Measurements from ENCODE around the gene GARIN1A. TPM values are rescaled to one million over a fixed set of nuclear protein-coding genes. Genes with fewer than 3 reads are reported as not detected.
A peak's percentile ranks its signal among the peaks of the same experiment; 100 is the strongest.
"Not testable (repeated sequence)": the region's sequence is repeated elsewhere in the genome, so short reads cannot be mapped to it uniquely, and the experiment has no call there.

Gene GARIN1A
- total RNA-seq, 8 experiments from 2014 or later: 0.50 to 3.6 (median 1.1) TPM

- in situ Hi-C loops (cut with MboI; ENCODE audit: low pct_unique_long_range_greater_than_20kb in 2 of 9, low sequenced_read_pairs in 9 of 9, unreplicated experiment in 9 of 9); H3K27ac ChIP-seq; H3K4me3 ChIP-seq; ATAC-seq (replicated peaks in 6 of 8); H3K4me1 ChIP-seq (replicated peaks in 1 of 2): not testable (repeated sequence)
- no CpG with 5 or more reads among the region's 59 CpGs for WGBS, 10 experiments
Observed at GRCh38 chr7:128689161-128689935, 17.3 kb downstream of the GARIN1A start.

- Histone ChIP-seq H3K27ac (no peak overlapping the region), H3K4me1 (replicated peaks in 1 of 2) (no peaks in the 10 kb centered on the region), H3K4me3 (no peak overlapping the region)
- in situ Hi-C loops (cut with MboI; ENCODE audit: low pct_unique_long_range_greater_than_20kb in 2 of 9, low sequenced_read_pairs in 9 of 9, unreplicated experiment in 9 of 9): no loop called here
- ATAC-seq (replicated peaks in 6 of 8): no peak
- 57 to 100% (median 83%) methylated on average over 1 of the region's 1 CpG; no CpG with 5 or more reads in 5 of the 10 experiments for WGBS, 10 experiments
Observed at GRCh38 chr7:128691227-128691626, 19.1 kb downstream of the GARIN1A start.

GRCh38 chr7:128692623-128693270, 20.7 kb downstream of the GARIN1A start:
- Histone ChIP-seq H3K4me3 (no peak overlapping the region), H3K27ac (no peak overlapping the region), H3K4me1 (replicated peaks in 1 of 2) (no peaks in the 10 kb centered on the region)
- ATAC-seq (replicated peaks in 6 of 8): no peak
- WGBS, 10 experiments: 62 to 95% (median 76%) methylated on average over 1 to 7 of the region's 7 CpGs; no CpG with 5 or more reads in 1 of the 10 experiments
- in situ Hi-C loops (cut with MboI; ENCODE audit: low pct_unique_long_range_greater_than_20kb in 2 of 9, low sequenced_read_pairs in 9 of 9, unreplicated experiment in 9 of 9): no loop called here

- in situ Hi-C loops (cut with MboI; ENCODE audit: low pct_unique_long_range_greater_than_20kb in 2 of 9, low sequenced_read_pairs in 9 of 9, unreplicated experiment in 9 of 9): no loop called here
- no peak overlapping the region for H3K4me3 ChIP-seq
- ATAC-seq (replicated peaks in 6 of 8): no peak
- no peaks in the 10 kb centered on the region for H3K4me1 ChIP-seq (replicated peaks in 1 of 2)
- no peak overlapping the region for H3K27ac ChIP-seq
- WGBS, 10 experiments: 59 to 100% (median 86%) methylated on average over 1 to 10 of the region's 19 CpGs; no CpG with 5 or more reads in 1 of the 10 experiments
Observed at GRCh38 chr7:128693373-128694015, 21.4 kb downstream of the GARIN1A start.

GRCh38 chr7:128694738-128695137, 22.6 kb downstream of the GARIN1A start:
- ATAC-seq (replicated peaks in 6 of 8): no peak
- WGBS, 10 experiments: 0 to 80% (median 33%) methylated on average over 1 to 2 of the region's 2 CpGs; no CpG with 5 or more reads in 3 of the 10 experiments
- in situ Hi-C loops (cut with MboI; ENCODE audit: low pct_unique_long_range_greater_than_20kb in 2 of 9, low sequenced_read_pairs in 9 of 9, unreplicated experiment in 9 of 9): no loop called here
- Histone ChIP-seq H3K27ac (no peak overlapping the region), H3K4me1 (replicated peaks in 1 of 2) (no peaks in the 10 kb centered on the region), H3K4me3 (no peak overlapping the region)

GRCh38 chr7:128697302-128697905, 25.3 kb downstream of the GARIN1A start:
- WGBS, 10 experiments: 3 to 30% (median 19%) methylated on average over 1 to 13 of the region's 37 CpGs; no CpG with 5 or more reads in 2 of the 10 experiments
- H3K4me1 ChIP-seq (replicated peaks in 1 of 2): no peaks in the 10 kb centered on the region
- ATAC-seq (replicated peaks in 6 of 8): peak; percentile 39 to 91 (median 74)
- peak overlapping the region in 3 of 5 donors; percentile 2 to 29 (median 27) for H3K4me3 ChIP-seq
- no peak overlapping the region for H3K27ac ChIP-seq
- in situ Hi-C loops (cut with MboI; ENCODE audit: low pct_unique_long_range_greater_than_20kb in 2 of 9, low sequenced_read_pairs in 9 of 9, unreplicated experiment in 9 of 9): no loop called here

DNA sequence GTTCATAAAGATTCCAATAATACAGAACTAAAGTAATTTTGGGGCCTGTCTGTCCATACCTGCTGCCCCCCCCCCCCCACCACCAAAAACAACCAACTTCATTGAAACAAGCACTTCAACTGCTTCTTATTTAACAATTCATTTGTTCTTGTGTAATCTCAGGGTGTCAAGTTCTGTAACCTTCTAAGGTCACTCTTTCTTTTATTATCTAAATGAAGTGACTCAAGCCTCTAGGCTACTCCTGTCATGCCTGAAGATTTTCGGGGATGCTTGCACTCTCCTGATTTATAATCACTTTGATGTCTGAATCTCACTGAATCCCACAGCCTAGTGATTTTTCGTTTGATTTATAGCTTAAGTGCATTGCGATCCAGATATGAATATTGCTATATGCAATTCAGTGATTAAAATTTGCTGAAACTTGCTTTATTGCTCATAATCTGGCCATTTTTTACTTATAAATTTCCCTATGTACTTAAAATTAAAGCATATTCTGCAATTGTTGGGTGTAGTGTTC, 27.2 kb downstream of the GARIN1A start:
- WGBS, 10 experiments: 4 to 48% (median 24%) methylated on average over 1 to 3 of the region's 3 CpGs; no CpG with 5 or more reads in 1 of the 10 experiments
- Histone ChIP-seq H3K27ac (no peak overlapping the region), H3K4me3 (no peak overlapping the region), H3K4me1 (replicated peaks in 1 of 2) (no peaks in the 10 kb centered on the region)
- ATAC-seq (replicated peaks in 6 of 8): peak in 2 of 8 experiments; percentile 13 to 16
- in situ Hi-C loops (cut with MboI; ENCODE audit: low pct_unique_long_range_greater_than_20kb in 2 of 9, low sequenced_read_pairs in 9 of 9, unreplicated experiment in 9 of 9): no loop called here

DNA sequence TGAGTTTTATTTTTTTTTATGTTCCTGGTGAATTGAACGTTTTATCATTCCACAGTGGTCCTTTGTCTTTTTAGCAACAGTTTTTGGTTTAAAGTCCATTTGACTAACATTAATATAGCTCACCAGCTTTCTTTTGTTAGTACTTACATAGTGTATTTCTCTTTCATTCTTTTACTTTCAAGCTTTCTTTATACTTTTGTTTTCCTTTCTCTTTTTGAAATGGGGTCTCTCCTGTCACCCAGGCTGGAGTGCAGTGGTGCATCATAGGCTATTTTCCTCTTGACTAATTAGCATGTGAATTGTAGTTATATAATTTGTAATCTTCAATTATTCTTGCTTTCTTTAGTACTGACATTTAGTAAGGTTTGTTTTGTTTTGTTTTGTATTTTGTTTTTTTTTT, 27.8 kb downstream of the GARIN1A start:
- Histone ChIP-seq H3K4me1 (replicated peaks in 1 of 2) (no peaks in the 10 kb centered on the region), H3K4me3 (no peak overlapping the region), H3K27ac (no peak overlapping the region)
- in situ Hi-C loops (cut with MboI; ENCODE audit: low pct_unique_long_range_greater_than_20kb in 2 of 9, low sequenced_read_pairs in 9 of 9, unreplicated experiment in 9 of 9): no loop called here
- ATAC-seq (replicated peaks in 6 of 8): no peak
- 4 to 67% (median 50%) methylated on average over 1 of the region's 1 CpG; no CpG with 5 or more reads in 1 of the 10 experiments for WGBS, 10 experiments

- Histone ChIP-seq H3K4me3 (no peak overlapping the region), H3K27ac (no peak overlapping the region), H3K4me1 (replicated peaks in 1 of 2) (no peaks in the 10 kb centered on the region)
- ATAC-seq (replicated peaks in 6 of 8): no peak
- WGBS, 10 experiments: 67 to 98% (median 95%) methylated on average over 2 to 4 of the region's 6 CpGs; no CpG with 5 or more reads in 4 of the 10 experiments
- in situ Hi-C loops (cut with MboI; ENCODE audit: low pct_unique_long_range_greater_than_20kb in 2 of 9, low sequenced_read_pairs in 9 of 9, unreplicated experiment in 9 of 9): no loop called here
Observed at GRCh38 chr7:128701062-128701785, 29.1 kb downstream of the GARIN1A start.

GRCh38 chr7:128703609-128704241, 31.6 kb downstream of the GARIN1A start:
- Histone ChIP-seq H3K27ac (no peak overlapping the region), H3K4me1 (replicated peaks in 1 of 2) (no peaks in the 10 kb centered on the region), H3K4me3 (no peak overlapping the region)
- peak in 2 of 8 experiments; percentile 61 to 88 for ATAC-seq (replicated peaks in 6 of 8)
- 20 to 79% (median 71%) methylated on average over 2 to 7 of the region's 7 CpGs; no CpG with 5 or more reads in 1 of the 10 experiments for WGBS, 10 experiments
- in situ Hi-C loops (cut with MboI; ENCODE audit: low pct_unique_long_range_greater_than_20kb in 2 of 9, low sequenced_read_pairs in 9 of 9, unreplicated experiment in 9 of 9): no loop called here

- no peak overlapping the region for H3K4me3 ChIP-seq
- ATAC-seq (replicated peaks in 6 of 8): peak in 2 of 8 experiments; percentile 45 to 85
- WGBS, 10 experiments: 60 to 100% (median 100%) methylated on average over 1 to 3 of the region's 3 CpGs
- H3K4me1 ChIP-seq (replicated peaks in 1 of 2): no peaks in the 10 kb centered on the region
- H3K27ac ChIP-seq: no peak overlapping the region
- in situ Hi-C loops (cut with MboI; ENCODE audit: low pct_unique_long_range_greater_than_20kb in 2 of 9, low sequenced_read_pairs in 9 of 9, unreplicated experiment in 9 of 9): no loop called here
Observed at GRCh38 chr7:128705891-128706333, 33.8 kb downstream of the GARIN1A start.

GRCh38 chr7:128707752-128708151, 35.7 kb downstream of the GARIN1A start:
- in situ Hi-C loops (cut with MboI; ENCODE audit: low pct_unique_long_range_greater_than_20kb in 2 of 9, low sequenced_read_pairs in 9 of 9, unreplicated experiment in 9 of 9): no loop called here

More at GRCh38 chr7:128707752-128708151, 35.7 kb downstream of the GARIN1A start:
- no peak overlapping the region for H3K4me3 ChIP-seq
- H3K27ac ChIP-seq: no peak overlapping the region
- H3K4me1 ChIP-seq (replicated peaks in 1 of 2): no peaks in the 10 kb centered on the region
- WGBS, 10 experiments: 45 to 100% (median 89%) methylated on average over 1 of the region's 1 CpG; no CpG with 5 or more reads in 1 of the 10 experiments
- no peak for ATAC-seq (replicated peaks in 6 of 8)
